ENCODE measurements around the gene NAPEPLD. TPM values are rescaled to one million over a fixed set of nuclear protein-coding genes. Genes with fewer than 3 reads are reported as not detected.

NAPEPLD gene
- total and polyA plus RNA-seq, 2 experiments from 2014 or later: 9.4 to 10.7 TPM

DNA sequence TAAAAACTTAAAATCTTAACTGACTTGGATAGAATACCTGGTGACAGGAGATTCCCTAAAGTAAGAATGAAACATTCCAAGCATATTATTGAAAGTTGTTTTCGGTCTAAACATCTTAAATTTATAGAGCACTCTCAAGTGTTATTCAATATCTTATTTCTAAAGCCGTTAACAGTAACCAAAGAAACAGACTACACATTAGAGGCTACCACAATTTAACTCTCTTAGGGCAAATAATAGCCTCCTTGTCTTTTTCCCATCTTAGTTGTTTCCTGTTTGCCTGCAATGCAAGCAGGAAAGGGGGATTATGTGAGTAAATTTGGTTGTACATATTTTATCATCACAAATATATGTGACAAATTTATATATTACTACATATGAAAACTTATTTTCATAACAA, 31.4 kb downstream of the NAPEPLD start:
- no peak overlapping the region for H3K4me2 ChIP-seq
- Mint-ChIP-seq H3K27me3 (ENCODE audit: insufficient read depth, low read depth, poor library complexity) (peaks cover 2% of the 10 kb centered on the region), H3K27ac (no peak overlapping the region), H3K4me1 (no peaks in the 10 kb centered on the region), H3K9me3 (no peaks in the 10 kb centered on the region), H3K36me3 (ENCODE audit: low read depth) (peaks cover 18% of the 10 kb centered on the region), H3K4me3 (no peak overlapping the region)
- H2AFZ ChIP-seq: no peak overlapping the region
- no peaks in the 10 kb centered on the region for H3K4me1 ChIP-seq (ENCODE audit: insufficient read depth)
- H3K27me3 ChIP-seq (ENCODE audit: insufficient read depth): no peaks in the 10 kb centered on the region
- H3K27ac ChIP-seq (ENCODE audit: low read depth): no peak overlapping the region
- TF ChIP-seq NANOG (IDR thresholded peaks at IDR 0.05; ENCODE audit: borderline replicate concordance): no peak
- TF ChIP-seq, protein P1, sequence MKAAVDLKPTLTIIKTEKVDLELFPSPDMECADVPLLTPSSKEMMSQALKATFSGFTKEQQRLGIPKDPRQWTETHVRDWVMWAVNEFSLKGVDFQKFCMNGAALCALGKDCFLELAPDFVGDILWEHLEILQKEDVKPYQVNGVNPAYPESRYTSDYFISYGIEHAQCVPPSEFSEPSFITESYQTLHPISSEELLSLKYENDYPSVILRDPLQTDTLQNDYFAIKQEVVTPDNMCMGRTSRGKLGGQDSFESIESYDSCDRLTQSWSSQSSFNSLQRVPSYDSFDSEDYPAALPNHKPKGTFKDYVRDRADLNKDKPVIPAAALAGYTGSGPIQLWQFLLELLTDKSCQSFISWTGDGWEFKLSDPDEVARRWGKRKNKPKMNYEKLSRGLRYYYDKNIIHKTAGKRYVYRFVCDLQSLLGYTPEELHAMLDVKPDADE (IDR thresholded peaks at IDR 0.05): no peak
- DNase-seq (ENCODE audit: low spot score): no peak
- H3K9me2 ChIP-seq (ENCODE audit: insufficient read depth): no peaks in the 10 kb centered on the region
- no peak overlapping the region for H3K4me3 ChIP-seq
- no peak for ATAC-seq
- H3F3A ChIP-seq (replicated peaks; ENCODE audit: low read depth): no peaks in the 10 kb centered on the region
- no peaks in the 10 kb centered on the region for H3K36me3 ChIP-seq (ENCODE audit: insufficient read depth)
- H4K20me1 ChIP-seq (replicated peaks; ENCODE audit: insufficient read depth): peaks cover 8% of the 10 kb centered on the region; the same call in 1 of the 2 replicates
- no peaks in the 10 kb centered on the region for H3K79me2 ChIP-seq (replicated peaks; ENCODE audit: insufficient read depth)

DNA sequence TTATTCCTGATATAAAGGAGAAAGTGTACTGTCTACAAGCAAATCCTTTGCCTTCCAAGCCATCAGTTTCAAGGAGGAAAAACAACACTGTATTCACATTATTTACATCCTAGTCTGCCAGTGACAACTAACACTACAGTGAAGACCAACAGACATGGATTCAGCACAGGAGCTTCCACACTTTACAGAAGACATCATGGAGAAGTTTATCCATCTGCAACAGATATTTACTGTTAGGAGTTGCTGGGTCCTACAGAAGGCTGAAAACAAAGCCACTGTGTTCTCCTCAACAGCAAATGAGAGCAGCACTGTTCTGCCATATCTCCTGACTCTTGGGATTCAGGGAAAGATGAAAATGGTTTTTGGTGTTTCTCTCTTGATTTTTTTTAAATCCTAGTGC, 31.9 kb downstream of the NAPEPLD start:
- H3K36me3 ChIP-seq (ENCODE audit: insufficient read depth): no peaks in the 10 kb centered on the region
- H3K27ac ChIP-seq (ENCODE audit: low read depth): no peak overlapping the region
- no peak overlapping the region for H3K27ac Mint-ChIP-seq

More for the DNA sequence above, 31.9 kb downstream of the NAPEPLD start:
- no peaks in the 10 kb centered on the region for H3K4me1 ChIP-seq (ENCODE audit: insufficient read depth)
- no peak overlapping the region for H3K4me2 ChIP-seq
- H2AFZ ChIP-seq: no peak overlapping the region
- no peaks in the 10 kb centered on the region for H3K27me3 ChIP-seq (ENCODE audit: insufficient read depth)
- H3K36me3 Mint-ChIP-seq (ENCODE audit: low read depth): peaks cover 23% of the 10 kb centered on the region
- H4K20me1 ChIP-seq (replicated peaks; ENCODE audit: insufficient read depth): peaks cover 8% of the 10 kb centered on the region; the same call in 1 of the 2 replicates
- H3K79me2 ChIP-seq (replicated peaks; ENCODE audit: insufficient read depth): no peaks in the 10 kb centered on the region
- TF ChIP-seq, protein P2, sequence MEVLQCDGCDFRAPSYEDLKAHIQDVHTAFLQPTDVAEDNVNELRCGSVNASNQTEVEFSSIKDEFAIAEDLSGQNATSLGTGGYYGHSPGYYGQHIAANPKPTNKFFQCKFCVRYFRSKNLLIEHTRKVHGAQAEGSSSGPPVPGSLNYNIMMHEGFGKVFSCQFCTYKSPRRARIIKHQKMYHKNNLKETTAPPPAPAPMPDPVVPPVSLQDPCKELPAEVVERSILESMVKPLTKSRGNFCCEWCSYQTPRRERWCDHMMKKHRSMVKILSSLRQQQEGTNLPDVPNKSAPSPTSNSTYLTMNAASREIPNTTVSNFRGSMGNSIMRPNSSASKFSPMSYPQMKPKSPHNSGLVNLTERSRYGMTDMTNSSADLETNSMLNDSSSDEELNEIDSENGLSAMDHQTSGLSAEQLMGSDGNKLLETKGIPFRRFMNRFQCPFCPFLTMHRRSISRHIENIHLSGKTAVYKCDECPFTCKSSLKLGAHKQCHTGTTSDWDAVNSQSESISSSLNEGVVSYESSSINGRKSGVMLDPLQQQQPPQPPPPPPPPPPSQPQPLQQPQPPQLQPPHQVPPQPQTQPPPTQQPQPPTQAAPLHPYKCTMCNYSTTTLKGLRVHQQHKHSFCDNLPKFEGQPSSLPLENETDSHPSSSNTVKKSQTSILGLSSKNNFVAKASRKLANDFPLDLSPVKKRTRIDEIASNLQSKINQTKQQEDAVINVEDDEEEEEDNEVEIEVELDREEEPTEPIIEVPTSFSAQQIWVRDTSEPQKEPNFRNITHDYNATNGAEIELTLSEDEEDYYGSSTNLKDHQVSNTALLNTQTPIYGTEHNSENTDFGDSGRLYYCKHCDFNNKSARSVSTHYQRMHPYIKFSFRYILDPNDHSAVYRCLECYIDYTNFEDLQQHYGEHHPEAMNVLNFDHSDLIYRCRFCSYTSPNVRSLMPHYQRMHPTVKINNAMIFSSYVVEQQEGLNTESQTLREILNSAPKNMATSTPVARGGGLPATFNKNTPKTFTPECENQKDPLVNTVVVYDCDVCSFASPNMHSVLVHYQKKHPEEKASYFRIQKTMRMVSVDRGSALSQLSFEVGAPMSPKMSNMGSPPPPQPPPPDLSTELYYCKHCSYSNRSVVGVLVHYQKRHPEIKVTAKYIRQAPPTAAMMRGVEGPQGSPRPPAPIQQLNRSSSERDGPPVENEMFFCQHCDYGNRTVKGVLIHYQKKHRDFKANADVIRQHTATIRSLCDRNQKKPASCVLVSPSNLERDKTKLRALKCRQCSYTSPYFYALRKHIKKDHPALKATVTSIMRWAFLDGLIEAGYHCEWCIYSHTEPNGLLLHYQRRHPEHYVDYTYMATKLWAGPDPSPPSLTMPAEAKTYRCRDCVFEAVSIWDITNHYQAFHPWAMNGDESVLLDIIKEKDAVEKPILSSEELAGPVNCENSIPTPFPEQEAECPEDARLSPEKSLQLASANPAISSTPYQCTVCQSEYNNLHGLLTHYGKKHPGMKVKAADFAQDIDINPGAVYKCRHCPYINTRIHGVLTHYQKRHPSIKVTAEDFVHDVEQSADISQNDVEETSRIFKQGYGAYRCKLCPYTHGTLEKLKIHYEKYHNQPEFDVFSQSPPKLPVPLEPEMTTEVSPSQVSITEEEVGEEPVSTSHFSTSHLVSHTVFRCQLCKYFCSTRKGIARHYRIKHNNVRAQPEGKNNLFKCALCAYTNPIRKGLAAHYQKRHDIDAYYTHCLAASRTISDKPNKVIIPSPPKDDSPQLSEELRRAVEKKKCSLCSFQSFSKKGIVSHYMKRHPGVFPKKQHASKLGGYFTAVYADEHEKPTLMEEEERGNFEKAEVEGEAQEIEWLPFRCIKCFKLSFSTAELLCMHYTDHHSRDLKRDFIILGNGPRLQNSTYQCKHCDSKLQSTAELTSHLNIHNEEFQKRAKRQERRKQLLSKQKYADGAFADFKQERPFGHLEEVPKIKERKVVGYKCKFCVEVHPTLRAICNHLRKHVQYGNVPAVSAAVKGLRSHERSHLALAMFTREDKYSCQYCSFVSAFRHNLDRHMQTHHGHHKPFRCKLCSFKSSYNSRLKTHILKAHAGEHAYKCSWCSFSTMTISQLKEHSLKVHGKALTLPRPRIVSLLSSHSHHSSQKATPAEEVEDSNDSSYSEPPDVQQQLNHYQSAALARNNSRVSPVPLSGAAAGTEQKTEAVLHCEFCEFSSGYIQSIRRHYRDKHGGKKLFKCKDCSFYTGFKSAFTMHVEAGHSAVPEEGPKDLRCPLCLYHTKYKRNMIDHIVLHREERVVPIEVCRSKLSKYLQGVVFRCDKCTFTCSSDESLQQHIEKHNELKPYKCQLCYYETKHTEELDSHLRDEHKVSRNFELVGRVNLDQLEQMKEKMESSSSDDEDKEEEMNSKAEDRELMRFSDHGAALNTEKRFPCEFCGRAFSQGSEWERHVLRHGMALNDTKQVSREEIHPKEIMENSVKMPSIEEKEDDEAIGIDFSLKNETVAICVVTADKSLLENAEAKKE (CRISPR knock-in tag; IDR thresholded peaks at IDR 0.05): no peak
- TF ChIP-seq CREB1 (CRISPR knock-in tag; IDR thresholded peaks at IDR 0.05; ENCODE audit: low read depth) (no peak), JUNB (IDR thresholded peaks at IDR 0.05; ENCODE audit: unreplicated experiment) (no peak), STAT1 (IDR thresholded peaks at IDR 0.05; ENCODE audit: unreplicated experiment) (no peak), EZH2 (IDR thresholded peaks at IDR 0.05; ENCODE audit: low read depth, unreplicated experiment) (no peak), POLR2AphosphoS5 (IDR thresholded peaks at IDR 0.05; ENCODE audit: low read depth) (no peak), ZNF331 (CRISPR knock-in tag; IDR thresholded peaks at IDR 0.05; ENCODE audit: low read depth) (no peak)
- TF ChIP-seq, protein P1 (IDR thresholded peaks at IDR 0.05): no peak
- TF ChIP-seq, protein P3, sequence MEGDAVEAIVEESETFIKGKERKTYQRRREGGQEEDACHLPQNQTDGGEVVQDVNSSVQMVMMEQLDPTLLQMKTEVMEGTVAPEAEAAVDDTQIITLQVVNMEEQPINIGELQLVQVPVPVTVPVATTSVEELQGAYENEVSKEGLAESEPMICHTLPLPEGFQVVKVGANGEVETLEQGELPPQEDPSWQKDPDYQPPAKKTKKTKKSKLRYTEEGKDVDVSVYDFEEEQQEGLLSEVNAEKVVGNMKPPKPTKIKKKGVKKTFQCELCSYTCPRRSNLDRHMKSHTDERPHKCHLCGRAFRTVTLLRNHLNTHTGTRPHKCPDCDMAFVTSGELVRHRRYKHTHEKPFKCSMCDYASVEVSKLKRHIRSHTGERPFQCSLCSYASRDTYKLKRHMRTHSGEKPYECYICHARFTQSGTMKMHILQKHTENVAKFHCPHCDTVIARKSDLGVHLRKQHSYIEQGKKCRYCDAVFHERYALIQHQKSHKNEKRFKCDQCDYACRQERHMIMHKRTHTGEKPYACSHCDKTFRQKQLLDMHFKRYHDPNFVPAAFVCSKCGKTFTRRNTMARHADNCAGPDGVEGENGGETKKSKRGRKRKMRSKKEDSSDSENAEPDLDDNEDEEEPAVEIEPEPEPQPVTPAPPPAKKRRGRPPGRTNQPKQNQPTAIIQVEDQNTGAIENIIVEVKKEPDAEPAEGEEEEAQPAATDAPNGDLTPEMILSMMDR (conservative IDR thresholded peaks at IDR 0.05; ENCODE audit: low read depth in 2 of 2): no peak
- H3K27me3 Mint-ChIP-seq (ENCODE audit: insufficient read depth, low read depth, poor library complexity): peaks cover 2% of the 10 kb centered on the region
- DNase-seq (ENCODE audit: low spot score) (no peak), ATAC-seq (no peak)
- no peaks in the 10 kb centered on the region for H3F3A ChIP-seq (replicated peaks; ENCODE audit: low read depth)
- H3K4me1 Mint-ChIP-seq: no peaks in the 10 kb centered on the region
- H3K4me3 Mint-ChIP-seq: no peak overlapping the region
- H3K9me3 Mint-ChIP-seq: no peaks in the 10 kb centered on the region; the same call in 2 of the 3 replicates
- H3K4me3 ChIP-seq: no peak overlapping the region
- H3K9me2 ChIP-seq (ENCODE audit: insufficient read depth): no peaks in the 10 kb centered on the region

Data from GM23338 (cell line).